GM12878 (cell line): ENCODE data around the gene CYTIP. TPM values are rescaled to one million over a fixed set of nuclear protein-coding genes. Genes with fewer than 3 reads are reported as not detected.

Experiments
- ATAC-seq: fragments of 200-7000 bp; cut with Tn5 transposase; 3 replicates; pipeline ENCODE4 v1.9.1; 2020; ENCODE audit warnings: mild to moderate bottlenecking, moderate library complexity
- BruUV-seq: library from RNA; stranded (reverse); fragments of 400-500 nt; replicated peaks from 2 replicates; lab custom pipeline; 2021; lab: Mats Ljungman, UMichigan
- CTCF ChIA-PET: fragments of 300-600 bp; sonication (Branson Sonifier 250); formaldehyde crosslinking; extraction: SDS; loops from one replicate; lab custom pipeline; 2021; ENCODE audit warnings: inconsistent platforms; lab: Yijun Ruan, JAX
- POLR2A ChIA-PET: fragments of 350-600 bp; formaldehyde crosslinking; extraction: SDS; loops from one replicate; lab custom pipeline; 2021; ENCODE audit warnings: inconsistent platforms; lab: Charles Lee
- RAD21 ChIA-PET: fragments of 300-600 bp; sonication (Branson Sonifier 250); formaldehyde crosslinking; loops from one replicate; lab custom pipeline; 2023; ENCODE audit warnings: antibody characterized with exemption; ENCODE audit not compliant: unreplicated experiment; lab: Charles Lee
- SMC1A ChIA-PET: fragments of 300-600 bp; sonication (Branson Sonifier 250); formaldehyde crosslinking; loops from one replicate; lab custom pipeline; 2023; ENCODE audit not compliant: unreplicated experiment, uncharacterized antibody; lab: Charles Lee
- DNase-seq: peaks from one replicate; pipeline ENCODE4 v3.0.0-alpha.2; 2011; ENCODE audit warnings: low read depth, low spot score
- FAIRE-seq: peaks from 3 replicates; lab custom pipeline; 2011; peaks lifted over from hg19 to GRCh38; lab: Jason Lieb, UNC
- H2AFZ ChIP-seq: 2 replicates; pipeline ENCODE4 v1.6.0; 2011; ENCODE audit warnings: low read depth, low read length, control low read depth; ENCODE audit not compliant: control insufficient read depth
- H3K27ac ChIP-seq: 2 replicates; pipeline ENCODE4 v1.5.1; 2011; ENCODE audit warnings: control low read depth; ENCODE audit not compliant: control insufficient read depth, insufficient read depth
- H3K27me3 ChIP-seq, 2 experiments: replicated peaks in 1 of 2; 2 replicates each; pipeline versions ENCODE4 v1.6.0 to v1.6.1; 2011; ENCODE audit warnings: low read length in 1 of 2; ENCODE audit not compliant: control insufficient read depth in 2 of 2, insufficient read depth in 2 of 2
- H3K36me3 ChIP-seq, 2 experiments: 2 replicates each; pipeline ENCODE4 v1.5.1; 2011; ENCODE audit warnings: low read length in 1 of 2; ENCODE audit not compliant: control insufficient read depth in 2 of 2, insufficient read depth in 2 of 2
- H3K4me1 ChIP-seq: 2 replicates; pipeline ENCODE4 v1.6.1; 2011; ENCODE audit warnings: mild to moderate bottlenecking, low read length, moderate library complexity, mixed read lengths; ENCODE audit not compliant: control insufficient read depth, insufficient read depth
- H3K4me2 ChIP-seq: 2 replicates; pipeline ENCODE4 v1.6.0; 2011; ENCODE audit warnings: control low read depth; ENCODE audit not compliant: control insufficient read depth, insufficient read depth
- H3K4me3 ChIP-seq: fragments of 200-600 bp; sonication (generic); 2 replicates; pipeline ENCODE4 v1.5.1; 2016
- H3K79me2 ChIP-seq: 2 replicates; pipeline ENCODE4 v1.6.0; 2011; ENCODE audit warnings: low read length; ENCODE audit not compliant: control insufficient read depth, insufficient read depth
- H3K9ac ChIP-seq: 2 replicates; pipeline ENCODE4 v1.8.0; 2011; ENCODE audit warnings: low read length, control low read depth, mixed read lengths; ENCODE audit not compliant: control insufficient read depth, insufficient read depth
- H3K9me3 ChIP-seq: replicated peaks from 3 replicates; pipeline ENCODE4 v1.5.1; 2011; ENCODE audit warnings: mild to moderate bottlenecking, low read length; ENCODE audit not compliant: control insufficient read depth, insufficient read depth
- H4K20me1 ChIP-seq: 2 replicates; pipeline ENCODE4 v1.6.0; 2011; ENCODE audit not compliant: control insufficient read depth, insufficient read depth
- CBX5 ChIP-seq: sonication (generic); IDR thresholded peaks from 2 replicates; pipeline ENCODE4 v1.6.1; 2016; ENCODE audit warnings: low read depth, moderate library complexity, mild to moderate bottlenecking, inconsistent platforms
- CEBPB ChIP-seq, 2 experiments: fragments of 150-350 bp in 1 of 2; IDR thresholded peaks; 2 replicates each; pipeline ENCODE4 v1.6.1; 2012 to 2014; ENCODE audit warnings: low read depth in 2 of 2, low read length in 2 of 2, borderline replicate concordance in 1 of 2, inconsistent platforms in 1 of 2
- CHD4 ChIP-seq: fragments of 200-600 bp; sonication (generic); IDR thresholded peaks from 2 replicates; pipeline ENCODE4 v1.6.1; 2016; ENCODE audit warnings: mild to moderate bottlenecking
- EGR1 ChIP-seq, 2 experiments: IDR thresholded peaks; 1 replicate in 1 of 2; 2 replicates in 1 of 2; pipeline ENCODE4 v1.6.1; 2011 to 2012; ENCODE audit warnings: low read depth in 2 of 2, low read length in 2 of 2, borderline replicate concordance in 1 of 2, mild to moderate bottlenecking in 1 of 2, moderate library complexity in 1 of 2
- EP300 ChIP-seq, 2 experiments: fragments of 150-350 bp in 1 of 2; IDR thresholded peaks; 2 replicates each; pipeline ENCODE4 v1.6.1; 2011 to 2012; ENCODE audit warnings: low read depth in 2 of 2, low read length in 2 of 2, borderline replicate concordance in 1 of 2, improper control_type of control experiment in 1 of 2, inconsistent platforms in 1 of 2; ENCODE audit not compliant: control insufficient read depth in 1 of 2
- FOXM1 ChIP-seq: IDR thresholded peaks from 2 replicates; pipeline ENCODE4 v1.6.1; 2012; ENCODE audit warnings: low read depth, mild to moderate bottlenecking, inconsistent platforms, low read length, moderate library complexity
- GABPA ChIP-seq: IDR thresholded peaks from 2 replicates; pipeline ENCODE4 v1.6.1; 2014; ENCODE audit warnings: antibody characterized with exemption, low read depth, mild to moderate bottlenecking, inconsistent platforms
- NR2C2 ChIP-seq: IDR thresholded peaks from 2 replicates; pipeline ENCODE4 v1.6.1; 2011; ENCODE audit warnings: borderline replicate concordance, low read depth; ENCODE audit not compliant: control insufficient read depth, insufficient read length
- RAD51 ChIP-seq: fragments of 450-650 bp; IDR thresholded peaks from 2 replicates; pipeline ENCODE4 v1.6.1; 2016; ENCODE audit warnings: moderate library complexity, mild to moderate bottlenecking, inconsistent platforms
- RELA ChIP-seq: fragments of 450-650 bp; IDR thresholded peaks from 2 replicates; pipeline ENCODE4 v1.8.0; 2014; ENCODE audit warnings: borderline replicate concordance; ENCODE audit not compliant: partially characterized antibody
- REST ChIP-seq: IDR thresholded peaks from 2 replicates; pipeline ENCODE4 v1.6.1; 2012; ENCODE audit warnings: mild to moderate bottlenecking, low read depth, low read length
- SMAD1 ChIP-seq: fragments of 450-650 bp; IDR thresholded peaks from 2 replicates; pipeline ENCODE4 v1.6.1; 2018; ENCODE audit warnings: mild to moderate bottlenecking, low read depth; ENCODE audit not compliant: partially characterized antibody
- SP1 ChIP-seq: IDR thresholded peaks from one replicate; pipeline ENCODE4 v1.6.1; 2011; ENCODE audit warnings: low read depth, low read length
- SREBF1 ChIP-seq: IDR thresholded peaks from 2 replicates; pipeline ENCODE4 v1.6.1; 2012; ENCODE audit warnings: mild to moderate bottlenecking, low read length
- SRF ChIP-seq, 2 experiments: IDR thresholded peaks; 2 replicates each; pipeline ENCODE4 v1.6.1; 2011; ENCODE audit warnings: low read depth in 2 of 2, low read length in 2 of 2, mild to moderate bottlenecking in 1 of 2, moderate library complexity in 1 of 2
- TBL1XR1 ChIP-seq: IDR thresholded peaks from 2 replicates; pipeline ENCODE4 v1.6.1; 2012; ENCODE audit warnings: low read depth, low read length, improper control_type of control experiment
- YBX1 ChIP-seq: fragments of 450-650 bp; IDR thresholded peaks from 2 replicates; pipeline ENCODE4 v1.6.1; 2016; ENCODE audit warnings: antibody characterized with exemption
- WGBS: methylation state at CpG from one replicate; pipeline ENCODE4 v1.1.6; 2016; ENCODE audit warnings: low lambda C conversion rate; ENCODE audit not compliant: insufficient replicate concordance, insufficient coverage; ENCODE audit errors: missing lambda C conversion rate; 5-methylcytosine and 5-hydroxymethylcytosine counted together
- in situ Hi-C: fragments of 300-500 bp; cut with MboI; formaldehyde crosslinking; loops from 9 replicates; pipeline ENCODE4 v1.14.3; 2018; ENCODE audit warnings: mixed read lengths
- intact Hi-C: fragments of 100-400 bp; cut with micrococcal nuclease; formaldehyde crosslinking; loops from one replicate; pipeline ENCODE4 v1.14.2; 2022; ENCODE audit not compliant: unreplicated experiment
- polyA plus RNA-seq, 11 experiments: library from polyadenylated mRNA; depleted of rRNA in 4 of 11; unstranded in 6 of 11; stranded (reverse) in 5 of 11; fragments of >200 nt; fragmentation: Nextera tagmentation in 4 of 11; fragmentation: Illumina TruSeq in 1 of 11; extraction: Ambion mirVana in 4 of 11; extraction: Trizol in 1 of 11; gene quantifications; 1 replicate in 1 of 11; 2 replicates in 10 of 11; pipeline versions ENCODE4 v1.2.1 to v1.2.3, GENCODE V29; 2011 to 2016; ENCODE audit warnings: inconsistent platforms in 2 of 11, missing spikeins in 2 of 11, low read depth in 1 of 11
- total RNA-seq, 4 experiments: library from RNA; depleted of rRNA in 3 of 4; stranded (reverse); fragments of >200 nt in 3 of 4; fragmentation: Illumina TruSeq in 1 of 4; extraction: Trizol in 1 of 4; gene quantifications; 2 replicates each; pipeline versions ENCODE4 v1.2.1 to v1.2.3, GENCODE V29; 2013 to 2021
- TF ChIP-seq, protein P1 (sequence below): fragments of 450-650 bp; IDR thresholded peaks from 2 replicates; pipeline ENCODE4 v1.6.1; 2018; ENCODE audit warnings: mild to moderate bottlenecking, low read depth, moderate library complexity; ENCODE audit not compliant: partially characterized antibody

Gene CYTIP
- total and polyA plus RNA-seq, 10 of the 15 experiments (the other 5 are each of a cell fraction or from before 2014, with no cell fraction given), result 55.1 to 178 (median 73.4) TPM

GRCh38 chr2:157492189-157492773 lies 48.4 kb upstream of the CYTIP start:
- POLR2A ChIA-PET, result interaction anchor here (1.0 to 1.2 kb wide), 2 partner anchors 19 to 49 kb away, joined by 3 to 4 read pairs; no protein-coding TSS in a partner anchor
- H3K4me2 ChIP-seq, result no peak overlapping the region
- no peaks in the 10 kb centered on the region for H3K79me2 ChIP-seq
- DNase-seq (peak; percentile 43), ATAC-seq (peak; percentile 98), FAIRE-seq (peak; percentile 83)
- H3K36me3 ChIP-seq, result no peaks in the 10 kb centered on the region
- H3K27me3 ChIP-seq, result no peaks in the 10 kb centered on the region
- H2AFZ ChIP-seq, result no peak overlapping the region
- H3K9me3 ChIP-seq, result no peaks in the 10 kb centered on the region
- H3K4me1 ChIP-seq, result no peaks in the 10 kb centered on the region
- BruUV-seq, result no TSS peak
- CTCF ChIA-PET, result interaction anchor here (0.7 to 10.9 kb wide), 41 partner anchors 9 to 1940 kb away, joined by 3 to 174 read pairs (median 4); partner anchors contain the start of gene ERMN
- H3K4me3 ChIP-seq, result no peak overlapping the region
- RAD21 ChIA-PET, result interaction anchor here (0.6 to 8.1 kb wide), 20 partner anchors 9 to 188 kb away, joined by 3 to 81 read pairs (median 4); partner anchors contain the start of gene ERMN
- intact Hi-C loops (loop anchor here (2.0 to 10.0 kb wide), 4 partner anchors 49 to 1263 kb away; no protein-coding TSS in a partner anchor), in situ Hi-C loops (loop anchor here (5.0 kb wide), 2 partner anchors 165 to 515 kb away; partner anchors contain the start of gene ERMN)
- H3K27ac ChIP-seq, result no peak overlapping the region
- H4K20me1 ChIP-seq, result no peaks in the 10 kb centered on the region
- no peak overlapping the region for H3K9ac ChIP-seq
- WGBS, result 1% methylated on average over 5 of the region's 5 CpGs
- SMC1A ChIA-PET, result interaction anchor here (0.7 to 10.9 kb wide), 29 partner anchors 10 to 510 kb away, joined by 3 to 165 read pairs (median 4); partner anchors contain the start of gene ERMN
- no peak for TF ChIP-seq CHD4
- no peak for TF ChIP-seq CEBPB (IDR thresholded peaks at IDR 0.05; ENCODE audit: borderline replicate concordance in 1 of 2, low read depth in 2 of 2, low read length in 2 of 2)
- no peak for TF ChIP-seq SMAD1
- no peak for TF ChIP-seq EGR1 (IDR thresholded peaks at IDR 0.05; ENCODE audit: borderline replicate concordance in 1 of 2, low read depth in 2 of 2, low read length in 2 of 2)
- no peak for TF ChIP-seq YBX1
- TF ChIP-seq NR2C2, result no peak
- peak; percentile 30; the same call in 1 of the 2 replicates for TF ChIP-seq REST
- no peak for TF ChIP-seq SRF (IDR thresholded peaks at IDR 0.05; ENCODE audit: low read depth in 2 of 2, low read length in 2 of 2)
- no peak for TF ChIP-seq SP1
- TF ChIP-seq GABPA, result no peak
- TF ChIP-seq RELA, result no peak
- TF ChIP-seq CBX5, result no peak
- no peak for TF ChIP-seq RAD51
- no peak for TF ChIP-seq TBL1XR1
- TF ChIP-seq, protein P1, sequence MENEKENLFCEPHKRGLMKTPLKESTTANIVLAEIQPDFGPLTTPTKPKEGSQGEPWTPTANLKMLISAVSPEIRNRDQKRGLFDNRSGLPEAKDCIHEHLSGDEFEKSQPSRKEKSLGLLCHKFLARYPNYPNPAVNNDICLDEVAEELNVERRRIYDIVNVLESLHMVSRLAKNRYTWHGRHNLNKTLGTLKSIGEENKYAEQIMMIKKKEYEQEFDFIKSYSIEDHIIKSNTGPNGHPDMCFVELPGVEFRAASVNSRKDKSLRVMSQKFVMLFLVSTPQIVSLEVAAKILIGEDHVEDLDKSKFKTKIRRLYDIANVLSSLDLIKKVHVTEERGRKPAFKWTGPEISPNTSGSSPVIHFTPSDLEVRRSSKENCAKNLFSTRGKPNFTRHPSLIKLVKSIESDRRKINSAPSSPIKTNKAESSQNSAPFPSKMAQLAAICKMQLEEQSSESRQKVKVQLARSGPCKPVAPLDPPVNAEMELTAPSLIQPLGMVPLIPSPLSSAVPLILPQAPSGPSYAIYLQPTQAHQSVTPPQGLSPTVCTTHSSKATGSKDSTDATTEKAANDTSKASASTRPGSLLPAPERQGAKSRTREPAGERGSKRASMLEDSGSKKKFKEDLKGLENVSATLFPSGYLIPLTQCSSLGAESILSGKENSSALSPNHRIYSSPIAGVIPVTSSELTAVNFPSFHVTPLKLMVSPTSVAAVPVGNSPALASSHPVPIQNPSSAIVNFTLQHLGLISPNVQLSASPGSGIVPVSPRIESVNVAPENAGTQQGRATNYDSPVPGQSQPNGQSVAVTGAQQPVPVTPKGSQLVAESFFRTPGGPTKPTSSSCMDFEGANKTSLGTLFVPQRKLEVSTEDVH, result peak; percentile 71
- no peak for TF ChIP-seq SREBF1
- no peak for TF ChIP-seq EP300 (IDR thresholded peaks at IDR 0.05; ENCODE audit: borderline replicate concordance in 1 of 2, control insufficient read depth in 1 of 2, low read depth in 2 of 2, low read length in 2 of 2)
- no peak for TF ChIP-seq FOXM1
